Suprapubic skin (tissue), 3 donors: ENCODE results near the gene NAXD.

Source experiments
- POLR2A ChIP-seq, 2 donors: fragments of 450-650 bp; IDR thresholded peaks; one replicate each; pipeline ENCODE4 v1.6.1; 2017; ENCODE audit warnings: antibody characterized with exemption in 2 of 2, mild to moderate bottlenecking in 2 of 2, moderate library complexity in 2 of 2
- TF ChIP-seq, protein P1 (sequence below), 2 donors: fragments of 200-600 bp in 1 of 2; fragments of 450-650 bp in 1 of 2; sonication (generic) in 1 of 2; IDR thresholded peaks; one replicate each; pipeline ENCODE4 v1.5.1; 2016 to 2019; ENCODE audit warnings: antibody characterized with exemption in 2 of 2, mild to moderate bottlenecking in 1 of 2, moderate library complexity in 1 of 2

DNA sequence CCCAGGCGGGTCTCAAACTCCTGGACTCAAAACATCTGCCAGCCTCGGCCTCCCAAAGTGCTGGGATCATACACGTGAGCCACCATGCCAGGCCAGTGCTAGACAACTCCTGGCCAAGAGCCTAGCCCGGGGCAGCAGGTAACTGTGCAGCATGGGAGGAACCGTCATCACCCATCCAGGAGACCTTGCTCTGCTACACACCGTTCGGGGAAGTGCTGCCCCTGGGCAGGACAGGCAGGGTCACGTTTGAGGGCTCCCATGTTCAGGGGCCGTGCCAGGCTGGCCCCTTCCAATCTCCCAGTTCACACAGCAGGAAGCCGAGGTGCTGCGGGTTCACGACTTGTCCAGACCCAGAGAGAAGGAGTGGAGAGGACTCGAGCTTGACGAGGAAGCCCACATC is 35.1 kb downstream of the NAXD start:
- TF ChIP-seq, protein P1, sequence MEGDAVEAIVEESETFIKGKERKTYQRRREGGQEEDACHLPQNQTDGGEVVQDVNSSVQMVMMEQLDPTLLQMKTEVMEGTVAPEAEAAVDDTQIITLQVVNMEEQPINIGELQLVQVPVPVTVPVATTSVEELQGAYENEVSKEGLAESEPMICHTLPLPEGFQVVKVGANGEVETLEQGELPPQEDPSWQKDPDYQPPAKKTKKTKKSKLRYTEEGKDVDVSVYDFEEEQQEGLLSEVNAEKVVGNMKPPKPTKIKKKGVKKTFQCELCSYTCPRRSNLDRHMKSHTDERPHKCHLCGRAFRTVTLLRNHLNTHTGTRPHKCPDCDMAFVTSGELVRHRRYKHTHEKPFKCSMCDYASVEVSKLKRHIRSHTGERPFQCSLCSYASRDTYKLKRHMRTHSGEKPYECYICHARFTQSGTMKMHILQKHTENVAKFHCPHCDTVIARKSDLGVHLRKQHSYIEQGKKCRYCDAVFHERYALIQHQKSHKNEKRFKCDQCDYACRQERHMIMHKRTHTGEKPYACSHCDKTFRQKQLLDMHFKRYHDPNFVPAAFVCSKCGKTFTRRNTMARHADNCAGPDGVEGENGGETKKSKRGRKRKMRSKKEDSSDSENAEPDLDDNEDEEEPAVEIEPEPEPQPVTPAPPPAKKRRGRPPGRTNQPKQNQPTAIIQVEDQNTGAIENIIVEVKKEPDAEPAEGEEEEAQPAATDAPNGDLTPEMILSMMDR (IDR thresholded peaks at IDR 0.05), result no peak
- no peak for TF ChIP-seq POLR2A (IDR thresholded peaks at IDR 0.05)
